ENCODE data around the gene FCMR. TPM values are rescaled to one million over a fixed set of nuclear protein-coding genes. Genes with fewer than 3 reads are reported as not detected.

The FCMR gene
- total and polyA plus RNA-seq, 10 donors, result 136 to 269 (median 235) TPM

DNA sequence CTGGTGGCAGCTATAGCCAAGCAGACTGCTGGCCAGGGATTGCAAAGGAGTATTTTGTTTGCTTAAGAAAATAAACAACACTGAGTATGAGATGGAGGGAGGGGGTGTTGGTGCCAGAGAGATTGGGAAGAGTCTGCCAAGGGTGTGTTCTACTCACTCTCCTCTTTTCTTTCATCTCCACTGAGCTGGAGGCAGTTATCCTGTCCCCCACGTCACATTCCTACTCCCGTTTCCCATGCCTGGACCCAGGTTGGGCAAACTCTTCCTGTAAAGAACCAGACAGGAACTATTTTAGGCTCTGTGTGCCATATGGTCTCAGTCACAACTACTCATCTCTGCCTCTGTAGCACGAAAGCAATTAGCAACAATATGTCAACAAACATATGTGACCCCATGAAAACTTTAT lies 25.9 kb downstream of the FCMR start:
- H3K27ac ChIP-seq, result peak overlapping the region in 7 of 8 donors; percentile 3 to 75 (median 48)
- DNase-seq, result no peak
- TF ChIP-seq CTCF (IDR thresholded peaks at IDR 0.05 in 8 of 11, conservative IDR thresholded peaks at IDR 0.05 in 3 of 11) (no peak), POLR2AphosphoS5 (IDR thresholded peaks at IDR 0.05) (peak in 1 of 3 donors; percentile 54), POLR2A (IDR thresholded peaks at IDR 0.05) (no peak)

DNA sequence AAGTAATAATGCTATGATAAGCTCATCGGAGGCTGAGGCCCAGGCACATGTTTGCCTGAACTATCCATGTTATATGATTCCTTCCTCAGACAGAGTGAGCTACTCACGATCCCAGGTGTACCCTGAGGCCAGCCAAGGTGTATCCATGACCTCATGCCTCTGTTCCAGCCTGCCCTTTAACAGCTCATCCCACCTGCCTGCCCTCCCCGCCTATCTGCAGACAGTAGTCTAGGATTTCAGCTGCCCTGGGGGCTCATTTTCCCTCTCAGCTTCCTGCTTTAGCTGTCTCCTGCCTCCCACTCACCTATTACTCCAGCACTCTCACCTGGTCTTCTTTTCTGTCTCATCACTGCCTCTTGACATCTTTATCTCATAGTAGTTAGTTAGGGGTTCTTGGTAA lies 26.4 kb downstream of the FCMR start:
- DNase-seq, result no peak
- 85 to 94% (median 89%) methylated on average over 3 of the region's 3 CpGs for WGBS, 5 donors

More for the DNA sequence above, 25.9 kb downstream of the FCMR start:
- Histone ChIP-seq H3K4me1 (peaks cover 0 to 38% (median 11%) of the 10 kb centered on the region in 6 donors), H3K4me3 (no peak overlapping the region), H3K36me3 (no peaks in the 10 kb centered on the region), H3K27me3 (replicated peaks in 1 of 7) (no peaks in the 10 kb centered on the region), H3K9me3 (no peaks in the 10 kb centered on the region)
- WGBS, 5 donors, result 34 to 51% (median 43%) methylated on average over 3 of the region's 3 CpGs
- intact Hi-C loops (cut with DNase I; ENCODE audit: low total_unique reads), result no loop called here

GRCh38 chr1:206893380-206893779 lies 28.4 kb downstream of the FCMR start:
- Histone ChIP-seq H3K4me1 (peaks cover 0 to 25% (median 8%) of the 10 kb centered on the region in 6 donors), H3K27ac (peak overlapping the region in 4 of 8 donors; percentile 5 to 73 (median 58)), H3K9me3 (no peaks in the 10 kb centered on the region), H3K4me3 (no peak overlapping the region), H3K27me3 (replicated peaks in 1 of 7) (no peaks in the 10 kb centered on the region), H3K36me3 (no peaks in the 10 kb centered on the region)
- TF ChIP-seq POLR2A (IDR thresholded peaks at IDR 0.05), result no peak
- TF ChIP-seq CTCF (IDR thresholded peaks at IDR 0.05 in 8 of 11, conservative IDR thresholded peaks at IDR 0.05 in 3 of 11), result no peak
- no peak for TF ChIP-seq POLR2AphosphoS5 (IDR thresholded peaks at IDR 0.05)
- 55 to 82% (median 72%) methylated on average over 2 of the region's 2 CpGs for WGBS, 5 donors
- DNase-seq, result no peak
- intact Hi-C loops (cut with DNase I; ENCODE audit: low total_unique reads), result no loop called here

More for the DNA sequence above, 26.4 kb downstream of the FCMR start:
- intact Hi-C loops (cut with DNase I; ENCODE audit: low total_unique reads), result no loop called here
- TF ChIP-seq CTCF (IDR thresholded peaks at IDR 0.05 in 8 of 11, conservative IDR thresholded peaks at IDR 0.05 in 3 of 11), result no peak
- H3K4me3 ChIP-seq, result no peak overlapping the region
- H3K9me3 ChIP-seq, result no peaks in the 10 kb centered on the region
- H3K4me1 ChIP-seq, result peaks cover 0 to 43% (median 13%) of the 10 kb centered on the region in 6 donors
- H3K27me3 ChIP-seq (replicated peaks in 1 of 7), result no peaks in the 10 kb centered on the region
- peak overlapping the region in 7 of 8 donors; percentile 3 to 75 (median 48) for H3K27ac ChIP-seq
- H3K36me3 ChIP-seq, result no peaks in the 10 kb centered on the region

DNA sequence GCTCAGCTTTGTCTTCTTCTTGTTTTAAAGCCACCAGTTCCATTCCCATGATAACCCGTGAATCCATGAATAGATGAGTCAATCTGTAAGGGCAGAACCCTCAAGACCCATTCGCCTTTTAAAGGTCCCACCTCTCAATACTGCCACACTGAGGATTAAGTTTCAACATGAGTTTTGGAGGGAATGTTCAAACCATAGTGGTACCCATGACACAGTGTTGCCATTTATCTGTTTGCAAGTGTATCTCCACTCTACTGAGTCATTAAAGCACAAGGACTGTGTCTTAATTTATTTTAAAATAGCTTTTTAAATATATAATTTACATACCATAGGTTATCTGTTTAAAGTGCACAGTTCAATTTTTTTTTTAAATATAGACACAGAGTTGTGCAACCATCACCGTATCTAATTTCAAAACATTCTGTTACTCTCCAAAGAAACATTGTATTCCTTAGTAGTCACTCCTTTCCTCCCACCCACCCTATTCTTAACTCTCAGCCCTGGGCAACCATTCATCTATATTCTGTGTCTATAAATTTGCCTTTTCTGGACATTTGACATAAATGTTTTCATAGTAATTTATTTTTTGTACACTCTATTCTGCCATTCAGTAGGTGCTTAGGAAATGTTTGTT lies 29.3 kb downstream of the FCMR start:
- Histone ChIP-seq H3K36me3 (no peaks in the 10 kb centered on the region), H3K9me3 (no peaks in the 10 kb centered on the region), H3K27ac (peak overlapping the region in 4 of 8 donors; percentile 1 to 73 (median 70)), H3K4me1 (peaks cover 0 to 25% (median 8%) of the 10 kb centered on the region in 6 donors), H3K27me3 (replicated peaks in 1 of 7) (no peaks in the 10 kb centered on the region), H3K4me3 (no peak overlapping the region)
- TF ChIP-seq CTCF (IDR thresholded peaks at IDR 0.05 in 8 of 11, conservative IDR thresholded peaks at IDR 0.05 in 3 of 11), result no peak
- no peak for TF ChIP-seq POLR2A (IDR thresholded peaks at IDR 0.05)
- no peak for TF ChIP-seq POLR2AphosphoS5 (IDR thresholded peaks at IDR 0.05)
- intact Hi-C loops (cut with DNase I; ENCODE audit: low total_unique reads), result no loop called here
- 68 to 87% (median 82%) methylated on average over 3 of the region's 3 CpGs for WGBS, 5 donors
- no peak for DNase-seq
